DMS53 (cell line): ENCODE data around the gene DNAAF5.

ENCODE experiments used
- DNase-seq: peaks from one replicate; lab custom pipeline; 2025; lab: John Stamatoyannopoulos, UW

Gene DNAAF5

GRCh38 chr7:768881-769504 is 42.5 kb downstream of the DNAAF5 start:
- no peak for DNase-seq

GRCh38 chr7:770336-770735 is 43.8 kb downstream of the DNAAF5 start:
- no peak for DNase-seq

- no peak for DNase-seq
Observed at GRCh38 chr7:770741-771166, 44.3 kb downstream of the DNAAF5 start.

GRCh38 chr7:771234-772004 is 44.9 kb downstream of the DNAAF5 start:
- DNase-seq, result no peak

GRCh38 chr7:772005-772294 is 45.5 kb downstream of the DNAAF5 start:
- no peak for DNase-seq

- no peak for DNase-seq
Observed at GRCh38 chr7:772392-772791, 45.9 kb downstream of the DNAAF5 start.

- no peak for DNase-seq
Observed at GRCh38 chr7:772861-773621, 46.5 kb downstream of the DNAAF5 start.

GRCh38 chr7:773622-773915 is 47.1 kb downstream of the DNAAF5 start:
- no peak for DNase-seq

GRCh38 chr7:774161-775109 is 47.9 kb downstream of the DNAAF5 start:
- DNase-seq, result peak; percentile 69

GRCh38 chr7:776381-776780 is 49.9 kb downstream of the DNAAF5 start:
- no peak for DNase-seq

GRCh38 chr7:776992-777727 is 50.7 kb downstream of the DNAAF5 start:
- no peak for DNase-seq

- no peak for DNase-seq
Observed at GRCh38 chr7:777728-778078, 51.2 kb downstream of the DNAAF5 start.

- DNase-seq, result no peak
Observed at GRCh38 chr7:778271-778967, 51.9 kb downstream of the DNAAF5 start.

- DNase-seq, result no peak
Observed at GRCh38 chr7:778968-779451, 52.5 kb downstream of the DNAAF5 start.

GRCh38 chr7:779480-779879 is 53.0 kb downstream of the DNAAF5 start:
- no peak for DNase-seq

- DNase-seq, result no peak
Observed at GRCh38 chr7:780081-780480, 53.6 kb downstream of the DNAAF5 start.

GRCh38 chr7:780516-780915 is 54.0 kb downstream of the DNAAF5 start:
- DNase-seq, result no peak

- DNase-seq, result no peak
Observed at GRCh38 chr7:781186-781849, 54.8 kb downstream of the DNAAF5 start.

- no peak for DNase-seq
Observed at GRCh38 chr7:781936-782529, 55.5 kb downstream of the DNAAF5 start.
